ENCODE data around the gene USP49. TPM values are rescaled to one million over a fixed set of nuclear protein-coding genes. Genes with fewer than 3 reads are reported as not detected.
A peak's percentile ranks its signal among the peaks of the same experiment; 100 is the strongest.

The USP49 gene
- total and polyA plus RNA-seq, 2 of the 13 experiments (the other 11 are each of a cell fraction or from before 2014, with no cell fraction given), result 2.9 to 4.3 TPM

DNA sequence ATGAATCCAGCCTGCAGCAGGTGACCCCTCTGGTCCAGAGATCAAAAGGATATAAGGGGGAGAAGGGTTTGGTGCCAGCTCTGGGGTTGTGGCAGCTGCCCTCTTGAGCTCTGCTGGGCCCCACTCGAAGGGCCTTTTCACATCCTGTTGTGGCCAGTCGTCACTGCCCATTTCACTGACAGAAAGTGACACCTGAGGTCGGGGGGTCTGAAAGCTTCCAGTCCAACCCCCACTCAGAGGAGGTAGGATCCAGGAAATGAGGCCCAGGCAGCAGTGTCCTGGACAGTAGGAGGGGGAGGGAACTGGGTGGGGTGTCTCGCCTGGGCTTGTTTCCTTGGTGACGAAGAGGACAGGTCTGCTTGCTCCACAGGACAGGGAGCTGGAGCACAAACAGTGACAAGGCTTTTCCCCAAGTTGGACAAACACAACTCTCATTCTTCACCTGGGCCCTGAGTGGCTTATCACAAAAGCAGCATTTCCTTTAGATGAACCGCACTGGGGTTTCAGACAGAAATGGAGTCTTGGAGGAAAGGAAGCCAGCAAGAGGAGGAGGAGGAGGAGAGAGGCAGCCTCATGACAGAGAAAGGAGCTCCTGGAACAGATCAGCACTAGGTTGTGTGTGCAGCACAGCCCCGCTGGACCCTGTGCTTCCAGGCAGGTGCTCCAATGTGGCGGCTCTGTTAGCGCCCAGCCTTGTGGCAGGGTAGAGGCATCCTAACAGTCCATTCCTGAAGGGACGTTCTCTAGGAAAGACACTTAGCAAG is 126.4 kb downstream of the USP49 start:
- intact Hi-C loops (cut with micrococcal nuclease; ENCODE audit: unreplicated experiment) (loop anchor here (1.0 to 2.0 kb wide), 3 partner anchors 8 to 34 kb away; partner anchors contain the start of gene TFEB), in situ Hi-C loops (cut with HindIII; ENCODE audit: extremely low pct_ligation_motif_present, low pct_unique_long_range_greater_than_20kb) (no loop called here)
- CTCF ChIA-PET (ENCODE audit: low intra/inter-chr PET ratio, low total read pairs), result no interaction called here
- peak; percentile 83 for ATAC-seq
- no peaks in the 10 kb centered on the region for H3K79me2 ChIP-seq (ENCODE audit: insufficient read depth, low read length)
- H3K9me3 ChIP-seq (ENCODE audit: low read length), result no peaks in the 10 kb centered on the region
- DNase-seq (ENCODE audit: low spot score), result peak; percentile 94
- H3K27ac ChIP-seq (ENCODE audit: extremely low read length, insufficient read depth, low read length), result peak overlapping the region; percentile 75
- H4K20me1 ChIP-seq (ENCODE audit: insufficient read depth, low read length), result no peaks in the 10 kb centered on the region
- FAIRE-seq, result peak; percentile 90
- TSS peak; percentile 89 for BruUV-seq (replicated peaks)
- H3K4me3 ChIP-seq (replicated peaks in 1 of 3; ENCODE audit: insufficient read depth in 1 of 3, low read depth in 2 of 3, low read length in 3 of 3), result peak overlapping the region in 1 of 3 experiments; percentile 45; a peak in 2 of 6 replicates
- peak overlapping the region; percentile 62 for H3K9ac ChIP-seq (ENCODE audit: insufficient read depth, low read depth, low read length)
- no peak overlapping the region for H2AFZ ChIP-seq (ENCODE audit: low read length)
- peaks cover 13 to 26% of the 10 kb centered on the region in 2 experiments; a peak in 4 of 5 replicates for H3K36me3 ChIP-seq (replicated peaks in 1 of 2; ENCODE audit: control insufficient read depth in 1 of 2, insufficient read depth in 2 of 2, low read length in 2 of 2)
- H3K27me3 ChIP-seq (ENCODE audit: control insufficient read depth in 1 of 2, insufficient read depth in 2 of 2, low read length in 2 of 2), result no peaks in the 10 kb centered on the region
- POLR2A ChIA-PET, result interaction anchor here (1.0 to 4.6 kb wide), 12 partner anchors 9 to 282 kb away, joined by 4 to 112 read pairs (median 6); partner anchors contain the start of genes FRS3, PGC, TAF8 and TFEB
- WGBS (ENCODE audit: low lambda C conversion rate), result 31% methylated on average over 10 of the region's 10 CpGs
- peak overlapping the region; percentile 63 for H3K4me2 ChIP-seq (ENCODE audit: low read depth, low read length)
- H3K4me1 ChIP-seq (ENCODE audit: insufficient read depth, low read length), result peaks cover 39% of the 10 kb centered on the region
- TF ChIP-seq ZBTB38 (CRISPR knock-in tag; IDR thresholded peaks at IDR 0.05) (peak; percentile 87), ZNF205 (CRISPR knock-in tag; IDR thresholded peaks at IDR 0.05) (no peak), ZNF572 (CRISPR knock-in tag; IDR thresholded peaks at IDR 0.05) (no peak), HNRNPK (IDR thresholded peaks at IDR 0.05; ENCODE audit: low read depth, low read length, poor library complexity, severe bottlenecking) (no peak), DNMT3B (CRISPR knock-in tag; conservative IDR thresholded peaks at IDR 0.05) (no peak), ZNF136 (CRISPR knock-in tag; IDR thresholded peaks at IDR 0.05; ENCODE audit: low read depth) (no peak), ARID2 (CRISPR knock-in tag; IDR thresholded peaks at IDR 0.05; ENCODE audit: borderline replicate concordance) (0 out of 2 replicates have a peak, but pooled peaks have one; percentile 42), GZF1 (CRISPR knock-in tag; IDR thresholded peaks at IDR 0.05) (no peak), ZNF792 (CRISPR knock-in tag; IDR thresholded peaks at IDR 0.05) (peak; percentile 42; the same call in 1 of the 2 replicates), ZNF343 (CRISPR knock-in tag; IDR thresholded peaks at IDR 0.05) (no peak), BORCS8-MEF2B (CRISPR knock-in tag; IDR thresholded peaks at IDR 0.05) (peak; percentile 35; the same call in 1 of the 2 replicates), CAMTA2 (CRISPR knock-in tag; IDR thresholded peaks at IDR 0.05; ENCODE audit: borderline replicate concordance) (no peak), TGIF2 (CRISPR knock-in tag; IDR thresholded peaks at IDR 0.05) (peak; percentile 63; the same call in 1 of the 2 replicates), ZSCAN20 (CRISPR knock-in tag; IDR thresholded peaks at IDR 0.05; ENCODE audit: borderline replicate concordance) (no peak), JUND (CRISPR knock-in tag; IDR thresholded peaks at IDR 0.05) (no peak), SKI (IDR thresholded peaks at IDR 0.05; ENCODE audit: partially characterized antibody) (no peak), TOPORS (CRISPR knock-in tag; IDR thresholded peaks at IDR 0.05) (no peak), HNRNPL (IDR thresholded peaks at IDR 0.05; ENCODE audit: low read depth, low read length) (peak; percentile 89), KLF6 (CRISPR knock-in tag; IDR thresholded peaks at IDR 0.05) (no peak)
- TF ChIP-seq, protein P1, sequence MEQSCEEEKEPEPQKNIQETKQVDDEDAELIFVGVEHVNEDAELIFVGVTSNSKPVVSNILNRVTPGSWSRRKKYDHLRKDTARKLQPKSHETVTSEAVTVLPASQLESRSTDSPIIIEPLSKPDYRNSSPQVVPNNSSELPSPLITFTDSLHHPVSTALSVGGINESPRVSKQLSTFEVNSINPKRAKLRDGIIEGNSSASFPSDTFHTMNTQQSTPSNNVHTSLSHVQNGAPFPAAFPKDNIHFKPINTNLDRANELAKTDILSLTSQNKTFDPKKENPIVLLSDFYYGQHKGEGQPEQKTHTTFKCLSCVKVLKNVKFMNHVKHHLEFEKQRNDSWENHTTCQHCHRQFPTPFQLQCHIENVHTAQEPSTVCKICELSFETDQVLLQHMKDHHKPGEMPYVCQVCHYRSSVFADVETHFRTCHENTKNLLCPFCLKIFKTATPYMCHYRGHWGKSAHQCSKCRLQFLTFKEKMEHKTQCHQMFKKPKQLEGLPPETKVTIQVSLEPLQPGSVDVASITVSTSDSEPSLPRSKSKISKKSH (CRISPR knock-in tag; IDR thresholded peaks at IDR 0.05; ENCODE audit: borderline replicate concordance), result 0 out of 2 replicates have a peak, but pooled peaks have one; percentile 7
- TF ChIP-seq, protein P2, sequence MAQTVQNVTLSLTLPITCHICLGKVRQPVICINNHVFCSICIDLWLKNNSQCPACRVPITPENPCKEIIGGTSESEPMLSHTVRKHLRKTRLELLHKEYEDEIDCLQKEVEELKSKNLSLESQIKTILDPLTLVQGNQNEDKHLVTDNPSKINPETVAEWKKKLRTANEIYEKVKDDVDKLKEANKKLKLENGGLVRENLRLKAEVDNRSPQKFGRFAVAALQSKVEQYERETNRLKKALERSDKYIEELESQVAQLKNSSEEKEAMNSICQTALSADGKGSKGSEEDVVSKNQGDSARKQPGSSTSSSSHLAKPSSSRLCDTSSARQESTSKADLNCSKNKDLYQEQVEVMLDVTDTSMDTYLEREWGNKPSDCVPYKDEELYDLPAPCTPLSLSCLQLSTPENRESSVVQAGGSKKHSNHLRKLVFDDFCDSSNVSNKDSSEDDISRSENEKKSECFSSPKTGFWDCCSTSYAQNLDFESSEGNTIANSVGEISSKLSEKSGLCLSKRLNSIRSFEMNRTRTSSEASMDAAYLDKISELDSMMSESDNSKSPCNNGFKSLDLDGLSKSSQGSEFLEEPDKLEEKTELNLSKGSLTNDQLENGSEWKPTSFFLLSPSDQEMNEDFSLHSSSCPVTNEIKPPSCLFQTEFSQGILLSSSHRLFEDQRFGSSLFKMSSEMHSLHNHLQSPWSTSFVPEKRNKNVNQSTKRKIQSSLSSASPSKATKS (CRISPR knock-in tag; IDR thresholded peaks at IDR 0.05), result no peak
